Activated T-cell treated with anti-CD3 and anti-CD28 coated beads for 24 hours (primary cell): ENCODE results near the gene POMC.
"Not testable (repeated sequence)": the region's sequence is repeated elsewhere in the genome, so short reads cannot be mapped to it uniquely, and the experiment has no call there.

Experiments used
- DNase-seq: peaks from one replicate; pipeline ENCODE4 v3.0.0-alpha.2; 2020; ENCODE audit warnings: low read depth

Gene POMC

DNA sequence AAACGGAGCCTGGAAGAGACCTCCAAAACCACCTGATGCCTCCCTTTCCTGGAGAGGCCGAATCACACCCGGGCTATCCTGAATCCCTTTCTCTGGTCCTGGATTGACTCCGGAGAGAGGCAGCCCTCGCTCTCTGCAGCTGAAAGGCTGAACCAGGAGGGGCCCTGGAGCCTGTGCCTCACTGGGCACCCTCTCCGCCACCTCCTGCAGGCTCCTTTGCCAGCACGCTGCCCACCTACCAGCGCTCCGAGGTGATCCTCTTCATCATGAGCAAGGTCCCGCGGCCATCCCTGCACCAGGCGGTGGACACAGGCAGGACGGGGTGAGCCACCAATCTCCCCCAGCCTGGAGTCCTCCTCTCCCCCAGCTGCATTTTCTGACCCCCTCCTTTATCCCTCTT, 35.7 kb downstream of the POMC start:
- DNase-seq, result no peak

GRCh38 chr2:25132299-25132635, 36.1 kb downstream of the POMC start:
- DNase-seq, result no peak

DNA sequence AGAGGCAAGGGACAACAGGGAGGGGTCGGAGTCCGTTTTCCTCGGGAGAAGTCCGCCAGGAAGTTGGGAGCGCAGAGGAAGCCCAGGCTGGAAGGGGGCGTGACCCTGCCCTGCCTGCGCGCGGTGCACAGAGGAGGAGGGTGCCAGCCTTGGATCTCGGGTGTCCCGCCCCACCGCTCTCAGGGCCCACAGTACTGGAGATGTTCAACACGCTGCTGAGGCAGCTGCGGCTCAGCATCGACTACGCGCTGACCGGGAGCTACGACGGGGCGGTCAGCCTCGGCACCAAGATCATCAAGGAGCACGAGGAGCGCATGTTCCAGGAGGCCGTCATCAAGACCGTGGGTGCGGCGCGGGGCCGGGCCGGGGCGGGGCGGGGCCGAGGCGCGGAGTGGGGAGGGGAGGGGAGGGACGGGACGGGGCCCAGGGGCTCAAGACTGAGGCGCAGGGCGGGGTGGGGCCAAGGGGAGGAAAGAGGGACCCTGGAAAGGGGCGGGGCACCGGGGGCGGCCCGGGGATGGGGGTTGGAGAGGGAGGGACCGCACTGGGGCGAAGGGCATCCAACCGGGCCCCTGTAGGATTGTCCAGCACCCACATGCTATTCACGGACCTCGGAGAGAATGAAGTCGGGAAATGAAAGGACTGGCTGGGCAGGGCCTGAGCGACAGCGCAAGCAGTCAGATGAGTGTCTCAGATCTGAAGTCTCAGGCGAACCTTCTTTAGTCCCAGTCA, 36.6 kb downstream of the POMC start:
- DNase-seq, result no peak

GRCh38 chr2:25131253-25131566, 37.2 kb downstream of the POMC start:
- no peak for DNase-seq

DNA sequence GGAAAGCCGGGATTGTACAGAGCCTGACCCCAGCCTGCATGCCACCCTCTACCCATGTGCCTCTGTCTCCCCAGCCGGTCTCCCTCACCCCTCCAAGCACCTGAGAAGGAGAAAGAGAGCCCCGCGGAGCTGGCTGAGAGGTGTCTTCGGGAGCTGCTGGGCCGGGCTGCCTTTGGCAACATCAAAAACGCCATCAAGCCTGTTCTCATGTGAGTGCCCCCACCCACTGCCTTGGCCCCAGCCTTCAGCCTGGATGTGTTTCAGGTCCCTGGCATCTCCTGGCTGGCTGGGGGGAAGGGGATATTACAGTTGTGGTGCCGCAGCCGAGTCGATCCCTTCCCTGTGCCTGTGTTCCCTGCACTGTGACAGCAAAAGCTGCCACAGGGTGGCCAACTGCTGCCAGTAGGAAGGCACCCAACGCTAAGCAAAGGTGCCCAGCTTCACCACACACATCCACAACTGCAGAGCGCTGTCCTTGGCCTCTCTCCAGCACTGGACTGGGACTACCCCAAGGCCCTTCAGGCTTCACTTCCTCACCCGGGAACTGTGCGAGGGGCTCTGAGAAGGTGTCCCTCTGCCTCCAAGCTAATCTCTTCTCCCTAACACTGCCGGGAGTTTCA, 38.4 kb downstream of the POMC start:
- no peak for DNase-seq

DNA sequence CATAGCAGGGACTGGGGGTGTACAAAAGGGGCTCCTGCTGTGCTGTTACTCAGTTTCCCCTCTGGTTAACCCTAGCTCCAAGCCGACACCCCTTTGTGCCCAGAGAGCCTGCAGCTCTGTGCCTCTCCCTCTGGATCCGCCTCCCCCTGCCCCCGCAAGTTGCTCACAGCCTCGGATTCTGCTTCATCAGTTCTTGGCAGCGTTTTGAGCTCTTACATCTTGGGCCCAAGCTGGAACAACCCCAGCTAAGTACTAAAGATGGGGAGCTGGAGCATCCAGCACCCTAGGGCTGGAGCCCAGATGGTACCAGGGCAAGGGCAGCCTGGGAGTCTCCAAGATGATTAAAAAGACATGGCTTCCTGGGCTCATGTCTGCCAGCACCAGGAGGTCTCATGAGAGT, 40.7 kb downstream of the POMC start:
- DNase-seq, result no peak

DNA sequence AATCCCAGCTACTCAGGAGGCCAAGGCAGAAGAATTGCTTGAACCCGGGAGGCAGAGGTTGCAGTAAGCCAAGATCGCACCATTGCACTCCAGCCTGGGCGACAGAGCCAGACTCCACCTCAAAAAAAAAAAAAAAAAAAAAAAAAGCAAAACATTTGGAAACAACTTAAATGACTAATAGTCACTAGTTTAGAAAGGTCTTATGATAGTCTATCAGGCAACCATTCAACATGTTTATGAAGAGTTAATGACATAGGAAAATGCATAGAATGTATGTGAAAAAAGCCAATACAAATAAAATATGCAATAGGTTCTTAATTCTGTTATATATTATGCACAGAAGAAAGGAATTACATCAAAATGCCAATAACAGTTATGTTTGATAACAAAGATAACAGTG, 41.3 kb downstream of the POMC start:
- DNase-seq, result not testable (repeated sequence)

DNA sequence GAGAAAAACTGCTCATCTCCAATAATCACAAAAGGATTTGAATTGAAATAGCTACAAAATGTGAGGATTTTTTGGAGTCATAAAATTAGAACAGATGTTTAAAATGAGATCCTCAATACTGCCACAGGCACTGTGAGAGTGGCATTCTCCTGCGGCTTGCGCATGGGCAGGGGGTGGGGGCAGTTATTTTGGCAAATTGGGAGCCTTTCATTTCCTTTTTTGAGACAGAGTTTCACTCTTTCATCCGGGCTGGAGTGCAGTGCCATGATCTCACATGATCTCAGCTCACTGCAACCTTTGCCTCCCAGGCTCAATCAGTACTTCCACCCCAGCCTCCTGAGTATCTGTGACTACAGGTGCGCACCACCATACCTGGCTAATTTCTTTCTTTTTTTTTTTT, 42.4 kb downstream of the POMC start:
- DNase-seq, result no peak

DNA sequence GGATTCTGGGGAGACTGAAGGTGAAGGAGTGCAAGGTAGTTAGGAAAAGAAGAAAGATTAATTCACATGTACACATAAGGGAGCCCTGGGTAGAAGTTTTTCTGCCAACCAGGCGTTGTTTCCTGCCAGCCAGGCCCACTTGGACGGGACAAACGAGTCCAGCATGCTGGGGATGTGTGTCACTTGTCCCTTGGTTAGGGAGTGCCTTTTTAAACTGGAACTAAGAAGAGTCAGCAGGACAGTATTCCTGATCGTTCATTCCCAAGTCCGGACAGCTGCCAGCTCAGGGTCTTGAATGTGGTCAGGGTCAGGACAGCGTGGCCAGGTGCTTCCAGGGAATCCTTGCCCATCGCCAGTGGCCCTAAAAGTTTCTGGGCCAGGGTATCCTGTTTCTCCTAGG, 43.2 kb downstream of the POMC start:
- no peak for DNase-seq

- DNase-seq, result no peak
Observed at GRCh38 chr2:25123682-25124081, 44.7 kb downstream of the POMC start.

- no peak for DNase-seq
Observed at GRCh38 chr2:25122367-25122766, 46.0 kb downstream of the POMC start.

DNA sequence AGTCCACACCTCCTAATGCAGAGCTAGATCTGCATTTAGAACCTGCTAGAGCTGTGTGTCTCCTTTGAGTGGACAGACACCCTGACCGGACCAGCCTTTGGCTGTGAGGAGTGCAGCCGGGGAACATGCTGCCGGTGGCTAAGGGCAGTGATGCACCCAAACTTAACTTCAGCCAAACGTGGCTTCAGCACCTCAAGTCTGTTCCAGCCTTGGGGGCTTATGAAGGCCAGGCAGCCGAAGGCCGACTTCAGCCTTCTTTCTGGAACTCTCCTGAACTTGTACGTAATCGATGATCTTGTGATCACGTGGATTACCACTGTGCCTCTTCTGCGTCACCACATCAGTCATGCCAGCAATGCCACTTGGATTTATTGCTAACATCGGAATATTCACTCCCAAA, 49.1 kb downstream of the POMC start:
- no peak for DNase-seq

- DNase-seq, result no peak
Observed at GRCh38 chr2:25116956-25117355, 51.4 kb downstream of the POMC start.

- no peak for DNase-seq
Observed at GRCh38 chr2:25115902-25116301, 52.5 kb downstream of the POMC start.

GRCh38 chr2:25115249-25115883, 53.0 kb downstream of the POMC start:
- DNase-seq, result no peak

DNA sequence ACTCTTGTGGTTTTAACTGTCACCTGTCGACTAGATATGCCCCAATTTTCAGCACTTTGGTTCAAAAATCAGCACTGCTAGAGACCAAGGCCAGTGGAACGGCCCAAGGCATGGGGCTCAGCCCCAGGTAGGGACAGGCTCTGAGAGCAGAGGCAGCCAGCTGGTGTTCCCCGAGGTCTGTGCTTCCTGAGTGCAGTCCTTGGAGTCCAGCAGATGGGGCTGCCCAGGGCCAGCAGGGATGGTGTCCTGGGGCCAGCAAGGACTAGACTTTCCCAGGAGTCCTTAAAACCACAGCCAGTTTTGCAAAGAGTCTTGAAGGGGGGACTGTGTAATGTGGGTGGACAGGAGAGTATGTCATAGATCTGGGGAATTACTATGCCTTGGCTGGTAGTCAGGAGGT, 56.3 kb downstream of the POMC start:
- no peak for DNase-seq
